Colonic mucosa (tissue), 4 donors: ENCODE data around the gene NTMT1. TPM values are rescaled to one million over a fixed set of nuclear protein-coding genes. Genes with fewer than 3 reads are reported as not detected.

ENCODE experiments used
- DNase-seq: peaks from one replicate; pipeline ENCODE4 v3.0.0-alpha.2; 2020
- H3K27ac ChIP-seq: fragments of 200-600 bp; one replicate; pipeline ENCODE4 v1.8.0; 2021
- H3K27me3 ChIP-seq: fragments of 200-600 bp; one replicate; pipeline ENCODE4 v1.8.0; 2021
- H3K36me3 ChIP-seq: fragments of 200-600 bp; one replicate; pipeline ENCODE4 v1.8.0; 2021
- H3K4me1 ChIP-seq: fragments of 200-600 bp; one replicate; pipeline ENCODE4 v1.8.0; 2021; ENCODE audit warnings: mild to moderate bottlenecking
- H3K4me3 ChIP-seq: fragments of 200-600 bp; one replicate; pipeline ENCODE4 v1.8.0; 2021
- H3K9ac ChIP-seq, 2 donors: one replicate each; pipeline ENCODE4 v1.7.0; 2013; ENCODE audit warnings: control low read depth in 2 of 2, low read depth in 2 of 2, low read length in 2 of 2
- H3K9me3 ChIP-seq: fragments of 200-600 bp; one replicate; pipeline ENCODE4 v1.8.0; 2021
- CTCF ChIP-seq: fragments of 200-600 bp; IDR thresholded peaks from one replicate; pipeline ENCODE4 v1.8.0; 2022; ENCODE audit warnings: antibody characterized with exemption, mild to moderate bottlenecking
- intact Hi-C: fragments of 100-400 bp; cut with DNase I; formaldehyde crosslinking; loops from one replicate; pipeline ENCODE4 v1.14.1; 2022
- total RNA-seq, 2 donors: library from RNA; stranded (reverse); fragmentation: NEBNext Ultra II Directional in 1 of 2; extraction: Animal tissue kit (Norgen Biotek cat#: 25700) in 1 of 2; gene quantifications; one replicate each; pipeline ENCODE4 v1.2.1, GENCODE V29; 2021
- donor health status: healthy.
- donor health status: DM: no; HTN: no; CAD: no.
- donor health status: DM: no; HTN: no; CAD: no.

NTMT1 gene
- total RNA-seq, 2 donors from 2014 or later = 25.3 to 50.2 TPM

- Histone ChIP-seq H3K36me3 (no peaks in the 10 kb centered on the region), H3K4me3 (no peak overlapping the region), H3K9me3 (no peaks in the 10 kb centered on the region), H3K27me3 (no peaks in the 10 kb centered on the region), H3K27ac (no peak overlapping the region), H3K4me1 (no peaks in the 10 kb centered on the region), H3K9ac (no peak overlapping the region)
- TF ChIP-seq CTCF = no peak
- DNase-seq = no peak
- intact Hi-C loops = no loop called here
These were observed 44.3 kb upstream of the NTMT1 start for GRCh38 chr9:129581505-129582189.

- Histone ChIP-seq H3K9ac (no peak overlapping the region), H3K27me3 (no peaks in the 10 kb centered on the region), H3K4me1 (no peaks in the 10 kb centered on the region), H3K9me3 (no peaks in the 10 kb centered on the region), H3K4me3 (no peak overlapping the region), H3K27ac (no peak overlapping the region), H3K36me3 (no peaks in the 10 kb centered on the region)
- DNase-seq = no peak
- intact Hi-C loops = no loop called here
- no peak for TF ChIP-seq CTCF
These were observed 43.1 kb upstream of the NTMT1 start for GRCh38 chr9:129582855-129583254.

- Histone ChIP-seq H3K9me3 (no peaks in the 10 kb centered on the region), H3K9ac (no peak overlapping the region), H3K27ac (no peak overlapping the region), H3K36me3 (no peaks in the 10 kb centered on the region), H3K4me3 (no peak overlapping the region), H3K4me1 (no peaks in the 10 kb centered on the region), H3K27me3 (no peaks in the 10 kb centered on the region)
- no peak for TF ChIP-seq CTCF
- DNase-seq = no peak
- intact Hi-C loops = no loop called here
These were observed 42.5 kb upstream of the NTMT1 start for GRCh38 chr9:129583308-129584038.

DNA sequence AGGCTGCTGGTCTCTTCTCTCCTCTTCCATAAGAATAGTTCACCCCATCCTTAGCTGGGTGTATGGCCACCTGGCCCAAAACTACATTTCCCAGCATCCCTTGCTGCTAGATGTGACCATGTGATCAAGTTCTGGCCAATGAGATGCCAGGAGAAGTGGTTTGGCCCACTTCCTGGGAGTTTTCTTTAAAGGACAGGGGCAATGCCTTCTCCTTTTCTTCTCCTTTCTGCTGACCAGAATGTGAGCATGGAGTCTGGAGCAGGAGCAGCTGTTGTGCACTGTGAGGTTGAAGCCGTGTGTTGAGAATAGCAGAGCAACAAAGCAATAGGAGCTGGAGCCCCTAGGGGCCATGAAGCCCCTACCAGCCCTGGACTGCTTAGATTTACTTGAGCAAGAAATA lies 41.8 kb upstream of the NTMT1 start:
- Histone ChIP-seq H3K9ac (no peak overlapping the region), H3K4me1 (no peaks in the 10 kb centered on the region), H3K27ac (no peak overlapping the region), H3K4me3 (no peak overlapping the region), H3K9me3 (no peaks in the 10 kb centered on the region), H3K36me3 (no peaks in the 10 kb centered on the region), H3K27me3 (no peaks in the 10 kb centered on the region)
- TF ChIP-seq CTCF = no peak
- intact Hi-C loops = no loop called here
- DNase-seq = peak; percentile 79

GRCh38 chr9:129585352-129585751 lies 40.6 kb upstream of the NTMT1 start:
- Histone ChIP-seq H3K36me3 (no peaks in the 10 kb centered on the region), H3K9me3 (no peaks in the 10 kb centered on the region), H3K4me1 (no peaks in the 10 kb centered on the region), H3K4me3 (no peak overlapping the region), H3K27me3 (no peaks in the 10 kb centered on the region), H3K9ac (no peak overlapping the region), H3K27ac (no peak overlapping the region)
- intact Hi-C loops = no loop called here
- no peak for DNase-seq
- TF ChIP-seq CTCF = no peak
